Astrocyte (in vitro differentiated cells and primary cell): ENCODE measurements around the gene ACKR2. TPM values are rescaled to one million over a fixed set of nuclear protein-coding genes. Genes with fewer than 3 reads are reported as not detected.

ENCODE experiments used
- DNase-seq: peaks from one replicate; pipeline ENCODE4 v3.0.0-alpha.2; 2010; ENCODE audit warnings: low read depth
- FAIRE-seq: peaks from 2 replicates; lab custom pipeline; 2011; peaks lifted over from hg19 to GRCh38; lab: Jason Lieb, UNC
- H2AFZ ChIP-seq: 2 replicates; pipeline ENCODE4 v1.6.0; 2012; ENCODE audit warnings: low read depth, low read length, inconsistent platforms
- H3K27ac ChIP-seq: 2 replicates; pipeline ENCODE4 v1.5.1; 2011; ENCODE audit warnings: low read depth, low read length, inconsistent platforms
- H3K27me3 ChIP-seq: 2 replicates; pipeline ENCODE4 v1.6.0; 2011; ENCODE audit warnings: low read length, inconsistent platforms; ENCODE audit not compliant: insufficient read depth
- H3K36me3 ChIP-seq: 2 replicates; pipeline ENCODE4 v1.5.1; 2011; ENCODE audit warnings: low read length, inconsistent platforms; ENCODE audit not compliant: insufficient read depth
- H3K4me1 ChIP-seq: 2 replicates; pipeline ENCODE4 v1.5.1; 2011; ENCODE audit warnings: low read length, inconsistent platforms; ENCODE audit not compliant: insufficient read depth
- H3K4me2 ChIP-seq: 2 replicates; pipeline ENCODE4 v1.6.0; 2012; ENCODE audit warnings: low read length, inconsistent platforms
- H3K4me3 ChIP-seq: 2 replicates; pipeline ENCODE4 v1.5.1; 2011; ENCODE audit warnings: low read depth, mild to moderate bottlenecking, low read length, inconsistent platforms; ENCODE audit not compliant: insufficient read depth
- H3K79me2 ChIP-seq: 2 replicates; pipeline ENCODE4 v1.6.0; 2012; ENCODE audit warnings: mild to moderate bottlenecking, low read length, inconsistent platforms; ENCODE audit not compliant: insufficient read depth
- H3K9ac ChIP-seq: 2 replicates; pipeline ENCODE4 v1.6.0; 2012; ENCODE audit warnings: mild to moderate bottlenecking, low read length, inconsistent platforms
- H3K9me3 ChIP-seq: 2 replicates; pipeline ENCODE4 v1.5.1; 2012; ENCODE audit warnings: low read depth, mild to moderate bottlenecking, low read length, inconsistent platforms; ENCODE audit not compliant: insufficient read depth
- H4K20me1 ChIP-seq: 2 replicates; pipeline ENCODE4 v1.6.0; 2012; ENCODE audit warnings: low read length, inconsistent platforms; ENCODE audit not compliant: insufficient read depth
- H3K27ac Mint-ChIP-seq: one replicate; pipeline ENCODE4 v1.8.0; 2021; ENCODE audit warnings: mild to moderate bottlenecking, mixed read lengths; ENCODE audit not compliant: unreplicated experiment
- H3K27me3 Mint-ChIP-seq: one replicate; pipeline ENCODE4 v1.8.0; 2021; ENCODE audit warnings: low read depth, mixed read lengths; ENCODE audit not compliant: unreplicated experiment
- H3K36me3 Mint-ChIP-seq: one replicate; pipeline ENCODE4 v1.8.0; 2021; ENCODE audit warnings: low read depth, mixed read lengths; ENCODE audit not compliant: unreplicated experiment
- H3K4me1 Mint-ChIP-seq: one replicate; pipeline ENCODE4 v1.8.0; 2021; ENCODE audit warnings: low read depth, mixed read lengths; ENCODE audit not compliant: unreplicated experiment
- H3K4me3 Mint-ChIP-seq: one replicate; pipeline ENCODE4 v1.8.0; 2021; ENCODE audit warnings: mild to moderate bottlenecking, moderate library complexity, mixed read lengths; ENCODE audit not compliant: unreplicated experiment
- H3K9me3 Mint-ChIP-seq: one replicate; pipeline ENCODE4 v1.8.0; 2021; ENCODE audit warnings: mild to moderate bottlenecking, mixed read lengths; ENCODE audit not compliant: unreplicated experiment
- CTCF ChIP-seq: IDR thresholded peaks from 2 replicates; pipeline ENCODE4 v1.5.1; 2011; ENCODE audit warnings: low read depth, mild to moderate bottlenecking, inconsistent platforms, low read length, moderate library complexity; ENCODE audit not compliant: insufficient read depth
- EZH2 ChIP-seq: IDR thresholded peaks from 2 replicates; pipeline ENCODE4 v1.6.1; 2012; ENCODE audit warnings: mild to moderate bottlenecking, low read length, inconsistent platforms; ENCODE audit not compliant: insufficient read depth
- total RNA-seq: library from RNA; stranded (reverse); gene quantifications from 2 replicates; pipeline ENCODE4 v1.2.1, GENCODE V29; 2021

Gene ACKR2
- total RNA-seq, 1 donor from 2014 or later, result 1.7 TPM

GRCh38 chr3:42884324-42884723, 75.1 kb downstream of the ACKR2 start:
- no peak for FAIRE-seq
- no peak for DNase-seq
- Histone ChIP-seq H3K79me2 (no peaks in the 10 kb centered on the region), H3K9ac (no peak overlapping the region), H3K27me3 (peaks cover 2% of the 10 kb centered on the region), H3K9me3 (no peaks in the 10 kb centered on the region), H2AFZ (no peak overlapping the region), H3K4me2 (no peak overlapping the region), H3K4me3 (no peak overlapping the region), H4K20me1 (no peaks in the 10 kb centered on the region), H3K36me3 (no peaks in the 10 kb centered on the region), H3K27ac (no peak overlapping the region), H3K4me1 (no peaks in the 10 kb centered on the region)
- Mint-ChIP-seq H3K4me1 (no peaks in the 10 kb centered on the region), H3K36me3 (no peaks in the 10 kb centered on the region), H3K9me3 (no peaks in the 10 kb centered on the region), H3K27ac (no peak overlapping the region), H3K4me3 (no peak overlapping the region), H3K27me3 (peaks cover 3% of the 10 kb centered on the region)
- TF ChIP-seq CTCF (no peak), EZH2 (no peak)

GRCh38 chr3:42886294-42886822, 77.1 kb downstream of the ACKR2 start:
- Histone ChIP-seq H3K4me2 (no peak overlapping the region), H3K79me2 (no peaks in the 10 kb centered on the region), H3K27ac (no peak overlapping the region), H3K9me3 (no peaks in the 10 kb centered on the region), H4K20me1 (no peaks in the 10 kb centered on the region), H3K4me3 (no peak overlapping the region), H2AFZ (no peak overlapping the region), H3K36me3 (no peaks in the 10 kb centered on the region), H3K27me3 (peaks cover 2% of the 10 kb centered on the region), H3K4me1 (no peaks in the 10 kb centered on the region), H3K9ac (no peak overlapping the region)
- Mint-ChIP-seq H3K4me3 (no peak overlapping the region), H3K36me3 (no peaks in the 10 kb centered on the region), H3K9me3 (no peaks in the 10 kb centered on the region), H3K4me1 (peaks cover 5% of the 10 kb centered on the region), H3K27ac (no peak overlapping the region), H3K27me3 (no peaks in the 10 kb centered on the region)
- TF ChIP-seq CTCF, result no peak
- TF ChIP-seq EZH2, result no peak
- DNase-seq, result no peak
- FAIRE-seq, result no peak

- no peaks in the 10 kb centered on the region for H3K9me3 ChIP-seq
- no peak overlapping the region for H3K27ac Mint-ChIP-seq
- H3K27ac ChIP-seq, result no peak overlapping the region
- H3K4me3 ChIP-seq, result no peak overlapping the region
- H3K4me2 ChIP-seq, result no peak overlapping the region
- no peak for FAIRE-seq
- no peak overlapping the region for H2AFZ ChIP-seq
- TF ChIP-seq CTCF, result no peak
- no peak for TF ChIP-seq EZH2
- H3K79me2 ChIP-seq, result no peaks in the 10 kb centered on the region
- H3K27me3 ChIP-seq, result peaks cover 2% of the 10 kb centered on the region
- H3K36me3 ChIP-seq, result no peaks in the 10 kb centered on the region
- H3K27me3 Mint-ChIP-seq, result no peaks in the 10 kb centered on the region
- peaks cover 2% of the 10 kb centered on the region for H3K9me3 Mint-ChIP-seq
- H4K20me1 ChIP-seq, result no peaks in the 10 kb centered on the region
- H3K9ac ChIP-seq, result no peak overlapping the region
- H3K4me3 Mint-ChIP-seq, result no peak overlapping the region
- H3K36me3 Mint-ChIP-seq, result no peaks in the 10 kb centered on the region
- no peak for DNase-seq
- peaks cover 12% of the 10 kb centered on the region for H3K4me1 Mint-ChIP-seq
- H3K4me1 ChIP-seq, result no peaks in the 10 kb centered on the region
These were observed 77.8 kb downstream of the ACKR2 start for GRCh38 chr3:42887084-42887483.
